Stomach smooth muscle (tissue), 2 donors: ENCODE results near the gene ANXA10.

Experiments used
- H3K27ac ChIP-seq: one replicate; pipeline ENCODE4 v1.7.0; 2013; ENCODE audit warnings: mild to moderate bottlenecking, low read length, inconsistent platforms
- H3K27me3 ChIP-seq, 2 donors: one replicate each; pipeline ENCODE4 v1.7.0; 2013; ENCODE audit warnings: low read length in 2 of 2; ENCODE audit not compliant: insufficient read depth in 2 of 2, control insufficient read depth in 1 of 2
- H3K36me3 ChIP-seq, 2 donors: one replicate each; pipeline ENCODE4 v1.7.0; 2013; ENCODE audit warnings: low read length in 2 of 2; ENCODE audit not compliant: control insufficient read depth in 2 of 2, insufficient read depth in 2 of 2
- H3K4me1 ChIP-seq: one replicate; pipeline ENCODE4 v1.7.0; 2013; ENCODE audit warnings: low read length; ENCODE audit not compliant: control insufficient read depth, insufficient read depth
- H3K4me3 ChIP-seq, 2 donors: one replicate each; pipeline ENCODE4 v1.7.0; 2013; ENCODE audit warnings: low read length in 2 of 2
- H3K9ac ChIP-seq, 2 donors: one replicate each; pipeline ENCODE4 v1.7.0; 2013; ENCODE audit warnings: low read length in 2 of 2, mild to moderate bottlenecking in 1 of 2
- H3K9me3 ChIP-seq, 2 donors: one replicate each; pipeline ENCODE4 v1.7.0; 2013; ENCODE audit warnings: low read length in 2 of 2; ENCODE audit not compliant: control insufficient read depth in 2 of 2
- donor health status: healthy.
- donor health status: Pancreatic carcinoma.

ANXA10 gene

GRCh38 chr4:168092176-168092712, at the start of gene ANXA10:
TSS of gene ANXA10 (plus strand) at chr4:168092537. CDS start at chr4:168092701, 164 bp downstream.
- Histone ChIP-seq H3K4me1 (no peaks in the 10 kb centered on the region), H3K27me3 (no peaks in the 10 kb centered on the region), H3K36me3 (no peaks in the 10 kb centered on the region), H3K4me3 (no peak within 1 kb of the TSS), H3K9me3 (peaks cover 0 to 4% of the 10 kb centered on the region in 2 donors), H3K27ac (no peak within 1 kb of the TSS), H3K9ac (no peak within 1 kb of the TSS)

GRCh38 chr4:168045354-168045753, 47.0 kb upstream of the ANXA10 start:
- Histone ChIP-seq H3K4me1 (no peaks in the 10 kb centered on the region), H3K9me3 (peaks cover 0 to 3% of the 10 kb centered on the region in 2 donors), H3K36me3 (no peaks in the 10 kb centered on the region), H3K27ac (no peak overlapping the region), H3K9ac (no peak overlapping the region), H3K27me3 (no peaks in the 10 kb centered on the region), H3K4me3 (no peak overlapping the region)

GRCh38 chr4:168050002-168050401, 42.3 kb upstream of the ANXA10 start:
- H3K9me3 ChIP-seq: peaks cover 0 to 3% of the 10 kb centered on the region in 2 donors
- no peak overlapping the region for H3K4me3 ChIP-seq
- no peaks in the 10 kb centered on the region for H3K4me1 ChIP-seq
- no peaks in the 10 kb centered on the region for H3K27me3 ChIP-seq
- no peak overlapping the region for H3K27ac ChIP-seq
- no peak overlapping the region for H3K9ac ChIP-seq
- no peaks in the 10 kb centered on the region for H3K36me3 ChIP-seq

GRCh38 chr4:168051526-168051925, 40.8 kb upstream of the ANXA10 start:
- Histone ChIP-seq H3K27ac (no peak overlapping the region), H3K9ac (no peak overlapping the region), H3K27me3 (no peaks in the 10 kb centered on the region), H3K4me3 (no peak overlapping the region), H3K4me1 (no peaks in the 10 kb centered on the region), H3K36me3 (no peaks in the 10 kb centered on the region), H3K9me3 (peaks cover 0 to 3% of the 10 kb centered on the region in 2 donors)

GRCh38 chr4:168057412-168057811, 34.9 kb upstream of the ANXA10 start:
- no peak overlapping the region for H3K27ac ChIP-seq
- no peak overlapping the region for H3K9ac ChIP-seq
- H3K4me3 ChIP-seq: no peak overlapping the region
- H3K36me3 ChIP-seq: no peaks in the 10 kb centered on the region
- H3K4me1 ChIP-seq: no peaks in the 10 kb centered on the region
- H3K9me3 ChIP-seq: no peaks in the 10 kb centered on the region
- H3K27me3 ChIP-seq: no peaks in the 10 kb centered on the region

- Histone ChIP-seq H3K9me3 (no peaks in the 10 kb centered on the region), H3K4me1 (no peaks in the 10 kb centered on the region), H3K36me3 (no peaks in the 10 kb centered on the region), H3K4me3 (no peak overlapping the region), H3K9ac (no peak overlapping the region), H3K27ac (no peak overlapping the region), H3K27me3 (no peaks in the 10 kb centered on the region)
Measured at GRCh38 chr4:168059251-168059650, 33.1 kb upstream of the ANXA10 start.

- no peak overlapping the region for H3K4me3 ChIP-seq
- no peaks in the 10 kb centered on the region for H3K27me3 ChIP-seq
- no peaks in the 10 kb centered on the region for H3K4me1 ChIP-seq
- no peak overlapping the region for H3K9ac ChIP-seq
- H3K9me3 ChIP-seq: no peaks in the 10 kb centered on the region
- H3K36me3 ChIP-seq: no peaks in the 10 kb centered on the region
- no peak overlapping the region for H3K27ac ChIP-seq
Measured at GRCh38 chr4:168063031-168063430, 29.3 kb upstream of the ANXA10 start.

GRCh38 chr4:168070903-168071302, 21.4 kb upstream of the ANXA10 start:
- Histone ChIP-seq H3K4me3 (no peak overlapping the region), H3K9me3 (no peaks in the 10 kb centered on the region), H3K27me3 (no peaks in the 10 kb centered on the region), H3K9ac (no peak overlapping the region), H3K36me3 (no peaks in the 10 kb centered on the region), H3K4me1 (no peaks in the 10 kb centered on the region), H3K27ac (no peak overlapping the region)

- Histone ChIP-seq H3K9me3 (no peaks in the 10 kb centered on the region), H3K4me3 (no peak overlapping the region), H3K27me3 (no peaks in the 10 kb centered on the region), H3K27ac (no peak overlapping the region), H3K9ac (no peak overlapping the region), H3K36me3 (no peaks in the 10 kb centered on the region), H3K4me1 (no peaks in the 10 kb centered on the region)
Measured at GRCh38 chr4:168071304-168071703, 21.0 kb upstream of the ANXA10 start.

- H3K4me3 ChIP-seq: no peak overlapping the region
- H3K9me3 ChIP-seq: no peaks in the 10 kb centered on the region
- no peaks in the 10 kb centered on the region for H3K27me3 ChIP-seq
- no peak overlapping the region for H3K27ac ChIP-seq
- H3K9ac ChIP-seq: no peak overlapping the region
- no peaks in the 10 kb centered on the region for H3K4me1 ChIP-seq
- H3K36me3 ChIP-seq: no peaks in the 10 kb centered on the region
Measured at GRCh38 chr4:168074861-168075260, 17.5 kb upstream of the ANXA10 start.

- H3K36me3 ChIP-seq: no peaks in the 10 kb centered on the region
- no peaks in the 10 kb centered on the region for H3K9me3 ChIP-seq
- no peaks in the 10 kb centered on the region for H3K27me3 ChIP-seq
- H3K4me1 ChIP-seq: no peaks in the 10 kb centered on the region
- no peak overlapping the region for H3K4me3 ChIP-seq
- no peak overlapping the region for H3K9ac ChIP-seq
- no peak overlapping the region for H3K27ac ChIP-seq
Measured at GRCh38 chr4:168076989-168077725, 15.2 kb upstream of the ANXA10 start.
